HEK293 (cell line): ENCODE data around the gene FAM221A.

Source experiments
- CTCF ChIA-PET: fragments of 350-600 bp; formaldehyde crosslinking; extraction: SDS; loops from one replicate; lab custom pipeline; 2021; ENCODE audit warnings: antibody characterized with exemption; lab: Yijun Ruan, JAX
- POLR2A ChIA-PET: fragments of 300-600 bp; formaldehyde crosslinking; extraction: SDS; loops from one replicate; lab custom pipeline; 2020; ENCODE audit warnings: antibody characterized with exemption, inconsistent platforms; lab: Yijun Ruan, JAX
- H3K27ac ChIP-seq: fragments of 200-500 bp; sonication (Bioruptor generic); 2 replicates; pipeline ENCODE4 v1.5.1; 2014; ENCODE audit warnings: low read depth, low read length, control low read depth, inconsistent platforms; ENCODE audit errors: extremely low read depth
- H3K36me3 ChIP-seq, 2 experiments: fragments of 200-500 bp in 1 of 2; sonication (Bioruptor generic) in 1 of 2; 1 replicate in 1 of 2; 2 replicates in 1 of 2; pipeline ENCODE4 v1.5.1; 2014 to 2017; ENCODE audit warnings: inconsistent platforms in 2 of 2, low read length in 2 of 2; ENCODE audit not compliant: control insufficient read depth in 2 of 2, insufficient read depth in 1 of 2
- H3K4me1 ChIP-seq: fragments of 200-500 bp; sonication (Bioruptor generic); 2 replicates; pipeline ENCODE4 v1.5.1; 2014; ENCODE audit warnings: mild to moderate bottlenecking, low read length, inconsistent platforms; ENCODE audit not compliant: control insufficient read depth, insufficient read depth
- H3K4me3 ChIP-seq: 2 replicates; pipeline ENCODE4 v1.5.1; 2011; ENCODE audit warnings: low read depth, mild to moderate bottlenecking, control low read depth, low read length, moderate library complexity
- H3K9me3 ChIP-seq: fragments of 200-500 bp; sonication (Bioruptor generic); 2 replicates; pipeline ENCODE4 v1.5.1; 2014; ENCODE audit warnings: low read depth, low read length, inconsistent platforms; ENCODE audit not compliant: control insufficient read depth, insufficient read depth
- CTCF ChIP-seq: fragments of 450-650 bp; formaldehyde crosslinking; IDR thresholded peaks from 2 replicates; pipeline ENCODE4 v1.5.1; 2016; ENCODE audit warnings: missing biosample characterization, missing genetic modification characterization
- KLF16 ChIP-seq: fragments of 450-650 bp; formaldehyde crosslinking; IDR thresholded peaks from 2 replicates; pipeline ENCODE4 v1.5.1; 2017; ENCODE audit warnings: missing biosample characterization, missing genetic modification characterization
- OSR2 ChIP-seq: fragments of 450-650 bp; formaldehyde crosslinking; IDR thresholded peaks from 2 replicates; pipeline ENCODE4 v1.5.1; 2016; ENCODE audit warnings: missing biosample characterization, missing genetic modification characterization
- PBX3 ChIP-seq: sonication (generic); formaldehyde crosslinking; IDR thresholded peaks from 2 replicates; pipeline ENCODE4 v1.8.1; 2022; ENCODE audit warnings: mild to moderate bottlenecking, moderate library complexity, missing genetic modification reagents
- REPIN1 ChIP-seq: fragments of 450-650 bp; formaldehyde crosslinking; IDR thresholded peaks from 2 replicates; pipeline ENCODE4 v1.5.1; 2017; ENCODE audit warnings: missing biosample characterization, missing genetic modification characterization, low read depth
- SALL2 ChIP-seq: fragments of 450-650 bp; formaldehyde crosslinking; IDR thresholded peaks from 2 replicates; pipeline ENCODE4 v1.5.0; 2017; ENCODE audit warnings: missing biosample characterization, mild to moderate bottlenecking, missing genetic modification characterization, borderline replicate concordance
- SP7 ChIP-seq: fragments of 450-650 bp; formaldehyde crosslinking; IDR thresholded peaks from 2 replicates; pipeline ENCODE4 v1.5.1; 2016; ENCODE audit warnings: missing biosample characterization, missing genetic modification characterization
- ZBTB20 ChIP-seq: fragments of 450-650 bp; formaldehyde crosslinking; IDR thresholded peaks from 2 replicates; pipeline ENCODE4 v1.5.1; 2016; ENCODE audit warnings: missing biosample characterization, missing genetic modification characterization
- ZBTB6 ChIP-seq: fragments of 450-650 bp; formaldehyde crosslinking; IDR thresholded peaks from 2 replicates; pipeline ENCODE4 v1.5.1; 2017; ENCODE audit warnings: missing biosample characterization, missing genetic modification characterization
- ZFP3 ChIP-seq: fragments of 450-650 bp; formaldehyde crosslinking; IDR thresholded peaks from 2 replicates; pipeline ENCODE4 v1.5.1; 2016; ENCODE audit warnings: low read depth, missing biosample characterization, missing genetic modification characterization
- ZFP37 ChIP-seq: fragments of 450-650 bp; formaldehyde crosslinking; IDR thresholded peaks from 2 replicates; pipeline ENCODE4 v1.5.1; 2016; ENCODE audit warnings: missing biosample characterization, missing genetic modification characterization
- ZNF148 ChIP-seq: fragments of 450-650 bp; formaldehyde crosslinking; IDR thresholded peaks from 2 replicates; pipeline ENCODE4 v1.5.0; 2017; ENCODE audit warnings: missing biosample characterization, missing genetic modification characterization, borderline replicate concordance
- ZNF335 ChIP-seq: fragments of 450-650 bp; formaldehyde crosslinking; conservative IDR thresholded peaks from 2 replicates; pipeline ENCODE4 v1.5.1; 2016; ENCODE audit warnings: missing biosample characterization, missing genetic modification characterization
- ZNF354C ChIP-seq: fragments of 450-650 bp; formaldehyde crosslinking; IDR thresholded peaks from 2 replicates; pipeline ENCODE4 v1.5.1; 2016; ENCODE audit warnings: missing biosample characterization, missing genetic modification characterization, low read depth, borderline replicate concordance
- ZNF529 ChIP-seq: fragments of 450-650 bp; formaldehyde crosslinking; IDR thresholded peaks from 2 replicates; pipeline ENCODE4 v1.5.1; 2017; ENCODE audit warnings: missing genetic modification characterization, missing biosample characterization; ENCODE audit not compliant: insufficient replicate concordance
- ZNF548 ChIP-seq: fragments of 450-650 bp; formaldehyde crosslinking; IDR thresholded peaks from 2 replicates; pipeline ENCODE4 v1.5.1; 2016; ENCODE audit warnings: missing biosample characterization, missing genetic modification characterization
- ZNF555 ChIP-seq: fragments of 450-650 bp; formaldehyde crosslinking; conservative IDR thresholded peaks from 2 replicates; pipeline ENCODE4 v1.5.1; 2017; ENCODE audit warnings: missing biosample characterization, mild to moderate bottlenecking, missing genetic modification characterization, inconsistent platforms
- TF ChIP-seq, protein P1 (sequence below): fragments of 450-650 bp; formaldehyde crosslinking; IDR thresholded peaks from 2 replicates; pipeline ENCODE4 v1.5.1; 2017; ENCODE audit warnings: missing biosample characterization, missing genetic modification characterization
- TF ChIP-seq, protein P2 (sequence below): fragments of 450-650 bp; formaldehyde crosslinking; IDR thresholded peaks from 2 replicates; pipeline ENCODE4 v1.5.1; 2016; ENCODE audit warnings: missing biosample characterization, missing genetic modification characterization
- TF ChIP-seq, protein P3 (sequence below): fragments of 450-650 bp; formaldehyde crosslinking; IDR thresholded peaks from 2 replicates; pipeline ENCODE4 v1.5.1; 2016; ENCODE audit warnings: missing biosample characterization, missing genetic modification characterization

Gene FAM221A

GRCh38 chr7:23691320-23691719 lies 11.3 kb downstream of the FAM221A start:
- Histone ChIP-seq H3K4me1 (no peaks in the 10 kb centered on the region), H3K27ac (no peak overlapping the region), H3K36me3 (peaks cover 38 to 60% of the 10 kb centered on the region in 2 experiments), H3K9me3 (no peaks in the 10 kb centered on the region), H3K4me3 (no peak overlapping the region)
- ChIA-PET CTCF (no interaction called here), POLR2A (no interaction called here)
- no peak for TF ChIP-seq PBX3 (CRISPR knock-in tag)
- no peak for TF ChIP-seq KLF16 (tag by site-specific recombination)
- TF ChIP-seq, protein P1, sequence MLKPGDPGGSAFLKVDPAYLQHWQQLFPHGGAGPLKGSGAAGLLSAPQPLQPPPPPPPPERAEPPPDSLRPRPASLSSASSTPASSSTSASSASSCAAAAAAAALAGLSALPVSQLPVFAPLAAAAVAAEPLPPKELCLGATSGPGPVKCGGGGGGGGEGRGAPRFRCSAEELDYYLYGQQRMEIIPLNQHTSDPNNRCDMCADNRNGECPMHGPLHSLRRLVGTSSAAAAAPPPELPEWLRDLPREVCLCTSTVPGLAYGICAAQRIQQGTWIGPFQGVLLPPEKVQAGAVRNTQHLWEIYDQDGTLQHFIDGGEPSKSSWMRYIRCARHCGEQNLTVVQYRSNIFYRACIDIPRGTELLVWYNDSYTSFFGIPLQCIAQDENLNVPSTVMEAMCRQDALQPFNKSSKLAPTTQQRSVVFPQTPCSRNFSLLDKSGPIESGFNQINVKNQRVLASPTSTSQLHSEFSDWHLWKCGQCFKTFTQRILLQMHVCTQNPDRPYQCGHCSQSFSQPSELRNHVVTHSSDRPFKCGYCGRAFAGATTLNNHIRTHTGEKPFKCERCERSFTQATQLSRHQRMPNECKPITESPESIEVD (tag by site-specific recombination) = no peak
- TF ChIP-seq ZNF335 (tag by site-specific recombination) = no peak
- TF ChIP-seq, protein P2, sequence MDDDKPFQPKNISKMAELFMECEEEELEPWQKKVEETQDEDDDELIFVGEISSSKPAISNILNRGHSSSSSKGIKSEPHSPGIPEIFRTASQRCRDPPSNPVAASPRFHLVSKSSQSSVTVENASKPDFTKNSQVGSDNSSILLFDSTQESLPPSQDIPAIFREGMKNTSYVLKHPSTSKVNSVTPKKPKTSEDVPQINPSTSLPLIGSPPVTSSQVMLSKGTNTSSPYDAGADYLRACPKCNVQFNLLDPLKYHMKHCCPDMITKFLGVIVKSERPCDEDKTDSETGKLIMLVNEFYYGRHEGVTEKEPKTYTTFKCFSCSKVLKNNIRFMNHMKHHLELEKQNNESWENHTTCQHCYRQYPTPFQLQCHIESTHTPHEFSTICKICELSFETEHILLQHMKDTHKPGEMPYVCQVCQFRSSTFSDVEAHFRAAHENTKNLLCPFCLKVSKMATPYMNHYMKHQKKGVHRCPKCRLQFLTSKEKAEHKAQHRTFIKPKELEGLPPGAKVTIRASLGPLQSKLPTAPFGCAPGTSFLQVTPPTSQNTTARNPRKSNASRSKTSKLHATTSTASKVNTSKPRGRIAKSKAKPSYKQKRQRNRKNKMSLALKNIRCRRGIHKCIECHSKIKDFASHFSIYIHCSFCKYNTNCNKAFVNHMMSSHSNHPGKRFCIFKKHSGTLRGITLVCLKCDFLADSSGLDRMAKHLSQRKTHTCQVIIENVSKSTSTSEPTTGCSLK (tag by site-specific recombination) = no peak
- no peak for TF ChIP-seq ZNF148 (tag by site-specific recombination)
- TF ChIP-seq ZNF354C (tag by site-specific recombination) = no peak

DNA sequence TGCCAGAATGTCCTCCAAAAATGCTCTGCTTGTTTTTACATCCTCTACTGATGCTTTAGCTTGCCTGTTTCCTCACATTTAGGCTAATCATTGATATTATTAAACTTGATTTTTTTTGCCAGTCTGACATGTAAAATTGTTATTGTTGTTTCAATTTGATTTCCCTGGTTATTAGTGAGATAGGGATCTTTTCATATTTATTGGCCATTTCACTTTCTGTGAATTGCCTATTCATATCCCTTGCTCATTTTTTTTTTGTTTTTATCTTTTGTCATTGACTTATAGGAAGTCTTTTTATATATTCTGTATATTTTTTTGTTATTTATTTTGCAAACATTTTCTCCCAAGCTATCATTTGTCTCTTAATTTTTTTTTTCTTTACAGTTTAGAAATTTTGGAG lies 13.2 kb downstream of the FAM221A start:
- Histone ChIP-seq H3K4me3 (no peak overlapping the region), H3K4me1 (no peaks in the 10 kb centered on the region), H3K9me3 (no peaks in the 10 kb centered on the region), H3K36me3 (peaks cover 35 to 55% of the 10 kb centered on the region in 2 experiments), H3K27ac (no peak overlapping the region)
- CTCF ChIA-PET = interaction anchor here (0.7 to 4.6 kb wide), 2 partner anchors 13 to 171 kb away, joined by 3 to 23 read pairs; partner anchors contain the start of gene FAM221A
- POLR2A ChIA-PET = no interaction called here
- TF ChIP-seq ZNF529 (tag by site-specific recombination) (no peak), CTCF (tag by site-specific recombination) (no peak), SP7 (no peak), OSR2 (tag by site-specific recombination) (no peak), ZNF555 (no peak), SALL2 (no peak), ZBTB20 (tag by site-specific recombination) (no peak), ZNF548 (no peak), ZBTB6 (tag by site-specific recombination) (no peak), ZFP3 (no peak), REPIN1 (tag by site-specific recombination) (no peak), PBX3 (CRISPR knock-in tag) (no peak), ZFP37 (no peak)
- TF ChIP-seq, protein P3, sequence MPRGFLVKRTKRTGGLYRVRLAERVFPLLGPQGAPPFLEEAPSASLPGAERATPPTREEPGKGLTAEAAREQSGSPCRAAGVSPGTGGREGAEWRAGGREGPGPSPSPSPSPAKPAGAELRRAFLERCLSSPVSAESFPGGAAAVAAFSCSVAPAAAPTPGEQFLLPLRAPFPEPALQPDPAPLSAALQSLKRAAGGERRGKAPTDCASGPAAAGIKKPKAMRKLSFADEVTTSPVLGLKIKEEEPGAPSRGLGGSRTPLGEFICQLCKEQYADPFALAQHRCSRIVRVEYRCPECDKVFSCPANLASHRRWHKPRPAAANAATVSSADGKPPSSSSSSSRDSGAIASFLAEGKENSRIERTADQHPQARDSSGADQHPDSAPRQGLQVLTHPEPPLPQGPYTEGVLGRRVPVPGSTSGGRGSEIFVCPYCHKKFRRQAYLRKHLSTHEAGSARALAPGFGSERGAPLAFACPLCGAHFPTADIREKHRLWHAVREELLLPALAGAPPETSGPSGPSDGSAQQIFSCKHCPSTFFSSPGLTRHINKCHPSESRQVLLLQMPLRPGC (tag by site-specific recombination) = no peak
